ENCODE results near the gene CASQ1.

The CASQ1 gene

DNA sequence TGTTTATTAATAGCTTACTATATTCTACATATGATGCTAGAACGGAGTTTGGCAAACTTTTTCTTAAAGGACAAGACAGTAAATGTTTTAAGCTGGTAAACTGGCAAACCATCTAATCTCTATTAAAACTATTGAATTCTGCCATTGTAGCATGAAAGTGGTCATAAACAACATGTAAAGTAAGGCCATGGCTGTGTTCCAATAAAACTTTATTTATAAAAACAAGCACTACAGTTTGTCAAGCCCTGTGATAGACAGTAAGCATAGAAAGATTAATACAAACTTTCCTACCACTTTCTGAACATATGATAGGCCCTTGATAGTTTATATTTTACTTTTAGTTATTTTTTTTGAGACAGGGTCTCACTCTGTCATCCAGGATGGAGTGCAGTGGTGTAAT lies 37.2 kb downstream of the CASQ1 start:
- no peak overlapping the region for H3K4me3 ChIP-seq (replicated peaks in 1 of 2; ENCODE audit: low read depth in 2 of 2, low read length in 2 of 2)
- TF ChIP-seq, protein P1, sequence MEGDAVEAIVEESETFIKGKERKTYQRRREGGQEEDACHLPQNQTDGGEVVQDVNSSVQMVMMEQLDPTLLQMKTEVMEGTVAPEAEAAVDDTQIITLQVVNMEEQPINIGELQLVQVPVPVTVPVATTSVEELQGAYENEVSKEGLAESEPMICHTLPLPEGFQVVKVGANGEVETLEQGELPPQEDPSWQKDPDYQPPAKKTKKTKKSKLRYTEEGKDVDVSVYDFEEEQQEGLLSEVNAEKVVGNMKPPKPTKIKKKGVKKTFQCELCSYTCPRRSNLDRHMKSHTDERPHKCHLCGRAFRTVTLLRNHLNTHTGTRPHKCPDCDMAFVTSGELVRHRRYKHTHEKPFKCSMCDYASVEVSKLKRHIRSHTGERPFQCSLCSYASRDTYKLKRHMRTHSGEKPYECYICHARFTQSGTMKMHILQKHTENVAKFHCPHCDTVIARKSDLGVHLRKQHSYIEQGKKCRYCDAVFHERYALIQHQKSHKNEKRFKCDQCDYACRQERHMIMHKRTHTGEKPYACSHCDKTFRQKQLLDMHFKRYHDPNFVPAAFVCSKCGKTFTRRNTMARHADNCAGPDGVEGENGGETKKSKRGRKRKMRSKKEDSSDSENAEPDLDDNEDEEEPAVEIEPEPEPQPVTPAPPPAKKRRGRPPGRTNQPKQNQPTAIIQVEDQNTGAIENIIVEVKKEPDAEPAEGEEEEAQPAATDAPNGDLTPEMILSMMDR (IDR thresholded peaks at IDR 0.05; ENCODE audit: low read depth, low read length) = no peak
- DNase-seq (ENCODE audit: low read depth in 2 of 2) = no peak

DNA sequence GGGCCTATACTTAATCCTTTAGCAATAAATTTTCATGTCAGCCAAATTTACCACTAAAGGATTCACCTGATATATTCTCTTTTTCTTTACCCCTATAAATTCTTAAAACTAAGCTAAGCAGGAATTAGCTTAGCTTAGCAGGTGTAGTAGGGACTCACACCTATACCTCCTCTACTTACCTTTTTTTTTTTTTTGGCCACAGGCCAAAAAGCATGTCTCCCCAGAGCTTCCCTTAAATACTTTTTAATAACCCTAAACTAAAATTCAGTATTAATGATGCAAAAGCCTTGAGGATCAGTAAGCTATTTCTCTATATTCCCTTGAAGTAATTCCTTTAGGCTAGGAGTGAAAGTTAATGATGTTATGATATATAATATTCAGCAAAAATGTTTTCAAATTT lies 38.1 kb downstream of the CASQ1 start:
- H3K4me3 ChIP-seq (replicated peaks in 1 of 2; ENCODE audit: low read depth in 2 of 2, low read length in 2 of 2) = no peak overlapping the region
- TF ChIP-seq, protein P1 (IDR thresholded peaks at IDR 0.05; ENCODE audit: low read depth, low read length) = no peak
- no peak for DNase-seq (ENCODE audit: low read depth in 2 of 2)

DNA sequence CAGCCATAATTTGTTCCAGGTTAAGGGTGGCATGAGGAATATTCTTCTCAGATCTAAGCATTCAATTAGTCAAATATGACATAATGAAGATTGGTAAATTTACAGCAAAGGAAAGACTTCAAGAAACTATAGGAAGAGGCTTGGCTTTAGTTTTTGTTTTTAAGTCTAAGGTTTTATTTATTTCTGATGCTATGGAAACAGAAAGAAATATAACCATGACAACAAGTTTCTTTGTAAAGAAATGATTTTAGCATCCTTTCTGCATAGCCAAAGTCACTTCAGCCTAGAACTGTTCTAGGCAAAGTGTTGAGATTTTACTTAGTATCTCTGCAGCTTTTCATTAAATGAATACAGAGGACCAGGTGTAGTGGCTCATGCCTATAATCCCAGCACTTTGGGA lies 42.5 kb downstream of the CASQ1 start:
- DNase-seq (ENCODE audit: low read depth in 2 of 2) = no peak

DNA sequence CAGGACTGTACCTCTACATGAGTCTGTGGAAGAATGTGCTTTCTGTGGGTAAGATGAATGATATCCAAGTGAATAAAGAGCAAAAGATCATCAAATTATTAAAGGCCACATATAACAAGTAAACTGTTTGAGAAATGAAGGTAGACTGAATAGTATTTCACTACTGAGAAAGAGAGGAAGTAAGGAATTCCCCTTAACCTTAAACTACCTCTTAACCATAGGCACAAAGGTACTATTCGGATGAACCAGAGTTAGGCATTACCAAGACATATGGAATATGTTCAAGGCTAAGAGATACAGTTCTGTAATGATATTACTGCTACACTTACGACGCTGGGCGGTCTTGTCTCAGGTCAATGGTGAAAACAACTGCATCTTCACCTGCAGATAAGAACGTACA lies 46.4 kb downstream of the CASQ1 start:
- no peak overlapping the region for H3K4me3 ChIP-seq (replicated peaks in 1 of 2; ENCODE audit: low read depth in 2 of 2, low read length in 2 of 2)
- TF ChIP-seq, protein P1 (IDR thresholded peaks at IDR 0.05; ENCODE audit: low read depth, low read length) = no peak
- no peak for DNase-seq (ENCODE audit: low read depth in 2 of 2)

More for the DNA sequence above, 42.5 kb downstream of the CASQ1 start:
- TF ChIP-seq, protein P1 (IDR thresholded peaks at IDR 0.05; ENCODE audit: low read depth, low read length) = no peak
- H3K4me3 ChIP-seq (replicated peaks in 1 of 2; ENCODE audit: low read depth in 2 of 2, low read length in 2 of 2) = no peak overlapping the region

DNA sequence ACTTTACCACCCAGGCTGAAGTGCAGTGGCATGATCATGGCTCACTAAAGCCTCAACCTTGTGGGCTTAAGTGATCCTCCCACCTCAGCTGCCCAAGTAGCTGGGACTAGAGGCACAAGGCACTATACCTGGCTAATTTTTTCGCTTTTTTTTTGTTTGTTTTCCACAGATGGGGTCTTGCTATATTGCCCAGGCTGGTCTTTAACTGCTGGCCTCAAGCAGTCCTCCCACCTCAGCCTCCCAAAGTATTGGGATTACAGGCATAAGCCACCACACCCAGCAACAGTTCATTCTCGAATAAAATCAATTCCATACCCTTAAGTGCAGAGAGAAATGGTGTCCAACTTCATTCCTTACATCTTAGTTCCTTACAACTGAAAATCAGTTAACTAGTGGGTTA lies 47.2 kb downstream of the CASQ1 start:
- no peak for DNase-seq (ENCODE audit: low read depth in 2 of 2)
- TF ChIP-seq, protein P1 (IDR thresholded peaks at IDR 0.05; ENCODE audit: low read depth, low read length) = no peak
- H3K4me3 ChIP-seq (replicated peaks in 1 of 2; ENCODE audit: low read depth in 2 of 2, low read length in 2 of 2) = no peak overlapping the region

DNA sequence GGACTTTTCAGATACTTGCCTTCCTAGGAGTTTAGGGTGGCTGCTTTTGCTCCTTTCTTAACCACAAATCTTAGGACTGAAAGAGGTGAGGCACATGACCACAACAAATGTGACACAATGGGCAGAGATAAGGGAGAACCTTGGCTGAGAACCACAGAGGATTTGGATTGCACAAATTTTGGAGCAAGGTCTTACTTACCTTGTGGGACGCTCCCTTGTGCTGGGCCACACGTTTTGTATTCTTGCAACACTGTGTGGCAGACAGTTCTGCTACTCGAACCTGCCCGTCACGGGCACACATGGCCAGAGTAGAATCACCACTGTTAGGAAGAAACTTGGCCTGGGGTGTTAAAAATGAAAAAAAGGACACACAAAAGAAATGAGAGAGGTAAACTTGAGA lies 48.0 kb downstream of the CASQ1 start:
- DNase-seq (ENCODE audit: low read depth in 2 of 2) = no peak
- no peak overlapping the region for H3K4me3 ChIP-seq (replicated peaks in 1 of 2; ENCODE audit: low read depth in 2 of 2, low read length in 2 of 2)
- TF ChIP-seq, protein P1 (IDR thresholded peaks at IDR 0.05; ENCODE audit: low read depth, low read length) = no peak

DNA sequence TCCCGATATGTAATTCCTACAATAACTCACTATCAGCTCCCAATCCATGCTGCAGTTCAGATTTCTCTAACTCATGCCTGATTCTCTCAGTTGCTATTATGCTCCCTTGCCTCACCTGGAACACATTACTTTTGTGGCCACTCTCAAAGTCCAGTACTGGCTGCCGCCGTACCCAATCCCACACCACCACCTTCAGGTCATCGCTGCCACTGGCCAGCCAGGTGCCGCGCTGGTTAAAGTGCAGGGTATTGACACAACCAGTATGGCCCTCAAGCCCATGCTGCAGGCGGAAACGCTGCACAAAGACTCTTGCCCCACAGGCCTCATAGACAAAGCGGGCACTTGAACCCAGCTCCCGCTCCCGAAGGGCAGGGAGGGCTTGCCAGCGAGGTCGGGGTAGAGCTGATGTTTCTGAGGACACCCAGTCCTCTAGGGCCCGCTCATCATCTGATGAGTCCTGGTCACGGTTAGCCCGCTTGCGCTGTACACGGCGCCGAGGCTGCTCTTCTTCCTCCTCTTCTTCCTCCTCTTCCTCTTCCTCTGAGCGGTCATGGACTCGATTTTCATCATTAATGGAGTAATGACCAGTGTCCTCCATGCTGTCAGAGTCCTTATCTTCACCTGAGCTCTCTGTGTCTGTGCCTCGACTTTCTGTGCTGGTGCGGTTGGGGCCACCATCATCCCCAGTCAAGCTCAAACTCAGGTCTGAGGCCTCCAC lies 49.4 kb downstream of the CASQ1 start:
- DNase-seq (ENCODE audit: low read depth in 2 of 2) = no peak
- no peak overlapping the region for H3K4me3 ChIP-seq (replicated peaks in 1 of 2; ENCODE audit: low read depth in 2 of 2, low read length in 2 of 2)
- TF ChIP-seq, protein P1 (IDR thresholded peaks at IDR 0.05; ENCODE audit: low read depth, low read length) = no peak
